Panc1 (cell line): ENCODE measurements around the gene BLTP2. TPM values are rescaled to one million over a fixed set of nuclear protein-coding genes. Genes with fewer than 3 reads are reported as not detected.

ENCODE experiments used
- ATAC-seq: fragments of 200-7000 bp; cut with Tn5 transposase; 2 replicates; pipeline ENCODE4 v1.9.1; 2020; ENCODE audit warnings: mild to moderate bottlenecking, moderate library complexity
- BruUV-seq: library from RNA; stranded (reverse); fragments of 400-500 nt; replicated peaks from 2 replicates; lab custom pipeline; 2021; lab: Mats Ljungman, UMichigan
- CTCF ChIA-PET: fragments of 300-600 bp; sonication (Branson Sonifier 250); formaldehyde crosslinking; loops from one replicate; lab custom pipeline; 2022; ENCODE audit warnings: antibody characterized with exemption; lab: Charles Lee
- POLR2A ChIA-PET: fragments of 300-600 bp; sonication (Branson Sonifier 250); formaldehyde crosslinking; loops from one replicate; lab custom pipeline; 2022; ENCODE audit warnings: antibody characterized with exemption; lab: Charles Lee
- DNase-seq: peaks from one replicate; pipeline ENCODE4 v3.0.0-alpha.2; 2010; ENCODE audit warnings: low read depth, low spot score
- H3K27ac ChIP-seq: 2 replicates; pipeline ENCODE4 v1.5.1; 2011; ENCODE audit warnings: mild to moderate bottlenecking, low read length, inconsistent platforms
- H3K27me3 ChIP-seq: fragments of 200-500 bp; sonication (Bioruptor generic); 2 replicates; pipeline ENCODE4 v1.6.0; 2014; ENCODE audit warnings: low read length, inconsistent platforms; ENCODE audit not compliant: control insufficient read depth, insufficient read depth
- H3K36me3 ChIP-seq: fragments of 200-500 bp; sonication (Bioruptor generic); 2 replicates; pipeline ENCODE4 v1.5.1; 2014; ENCODE audit warnings: inconsistent platforms, mild to moderate bottlenecking, low read length, moderate library complexity; ENCODE audit not compliant: control insufficient read depth, insufficient read depth
- H3K4me1 ChIP-seq: 2 replicates; pipeline ENCODE4 v1.5.1; 2011; ENCODE audit warnings: inconsistent platforms, mild to moderate bottlenecking, low read length, moderate library complexity; ENCODE audit not compliant: control insufficient read depth, insufficient read depth
- H3K4me3 ChIP-seq, 2 experiments: 2 replicates each; pipeline ENCODE4 v1.5.1; 2011 to 2012; ENCODE audit warnings: low read depth in 2 of 2, low read length in 2 of 2, mild to moderate bottlenecking in 2 of 2, inconsistent platforms in 1 of 2, moderate library complexity in 1 of 2
- H3K9me3 ChIP-seq: fragments of 200-500 bp; sonication (Bioruptor generic); 2 replicates; pipeline ENCODE4 v1.5.1; 2014; ENCODE audit warnings: low read depth, mild to moderate bottlenecking, inconsistent platforms, low read length, moderate library complexity; ENCODE audit not compliant: control insufficient read depth, insufficient read depth
- POLR2AphosphoS5 ChIP-seq: IDR thresholded peaks from 2 replicates; pipeline ENCODE4 v1.6.1; 2012; ENCODE audit warnings: mild to moderate bottlenecking, low read depth, low read length, moderate library complexity
- SIN3A ChIP-seq: IDR thresholded peaks from 2 replicates; pipeline ENCODE4 v1.6.1; 2012; ENCODE audit warnings: low read depth, mild to moderate bottlenecking, low read length, moderate library complexity, borderline replicate concordance; ENCODE audit not compliant: insufficient read depth
- TCF7L2 ChIP-seq: IDR thresholded peaks from 2 replicates; pipeline ENCODE4 v1.6.1; 2011; ENCODE audit warnings: mild to moderate bottlenecking, low read depth, low read length, inconsistent platforms
- in situ Hi-C: cut with HindIII; loops from 2 replicates; pipeline ENCODE4 v1.10.0; 2016; ENCODE audit warnings: low sequenced_read_pairs, low pct_unique_long_range_greater_than_20kb
- intact Hi-C: fragments of 100-400 bp; cut with micrococcal nuclease; formaldehyde crosslinking; loops from one replicate; pipeline ENCODE4 v1.10.0; 2022; ENCODE audit not compliant: unreplicated experiment
- total RNA-seq: library from RNA; stranded (reverse); gene quantifications from one replicate; pipeline ENCODE4 v1.2.1, GENCODE V29; 2021; ENCODE audit not compliant: unreplicated experiment
- TF ChIP-seq, protein P1 (sequence below): fragments of 450-650 bp; IDR thresholded peaks from 2 replicates; pipeline ENCODE4 v1.5.1; 2017; ENCODE audit warnings: mild to moderate bottlenecking
- TF ChIP-seq, protein P2 (sequence below), 2 experiments: IDR thresholded peaks; 2 replicates each; pipeline ENCODE4 v1.6.1; 2011 to 2012; ENCODE audit warnings: low read depth in 2 of 2, control low read depth in 1 of 2, low read length in 1 of 2, mild to moderate bottlenecking in 1 of 2, moderate library complexity in 1 of 2; ENCODE audit not compliant: insufficient read depth in 1 of 2

BLTP2 gene
- total RNA-seq, 1 experiment from 2014 or later = 271 TPM

DNA sequence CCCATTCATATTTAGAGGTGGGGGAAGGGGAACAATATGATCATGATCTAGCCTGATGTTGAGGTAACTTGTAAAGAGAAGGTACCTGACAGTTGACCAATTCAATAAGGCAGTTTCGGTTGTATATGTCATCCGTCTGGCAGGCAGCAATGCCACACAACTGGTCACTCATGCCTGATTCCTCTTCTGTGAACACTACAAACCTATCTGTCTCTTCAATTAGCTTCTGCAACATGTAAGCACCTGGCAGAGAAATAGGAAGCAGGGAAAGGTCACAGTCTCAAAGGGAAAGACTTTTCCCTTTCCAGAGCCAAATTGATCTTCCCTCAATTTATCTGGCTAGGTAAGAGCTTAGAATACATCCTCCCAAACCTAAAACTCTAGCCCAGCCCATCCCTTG is 20.8 kb downstream of the BLTP2 start:
- Histone ChIP-seq H3K36me3 (peaks cover 47% of the 10 kb centered on the region), H3K27ac (no peak overlapping the region), H3K4me1 (no peaks in the 10 kb centered on the region), H3K4me3 (no peak overlapping the region), H3K9me3 (no peaks in the 10 kb centered on the region), H3K27me3 (no peaks in the 10 kb centered on the region)
- intact Hi-C loops = no loop called here
- TF ChIP-seq TCF7L2 = no peak
- no TSS peak for BruUV-seq
- ATAC-seq = no peak
- in situ Hi-C loops = no loop called here
- POLR2A ChIA-PET = interaction anchor here (0.6 kb wide), 1 partner anchor 55 kb away, joined by 11 read pairs; no protein-coding TSS in a partner anchor
- no peak for DNase-seq
- CTCF ChIA-PET = no interaction called here

DNA sequence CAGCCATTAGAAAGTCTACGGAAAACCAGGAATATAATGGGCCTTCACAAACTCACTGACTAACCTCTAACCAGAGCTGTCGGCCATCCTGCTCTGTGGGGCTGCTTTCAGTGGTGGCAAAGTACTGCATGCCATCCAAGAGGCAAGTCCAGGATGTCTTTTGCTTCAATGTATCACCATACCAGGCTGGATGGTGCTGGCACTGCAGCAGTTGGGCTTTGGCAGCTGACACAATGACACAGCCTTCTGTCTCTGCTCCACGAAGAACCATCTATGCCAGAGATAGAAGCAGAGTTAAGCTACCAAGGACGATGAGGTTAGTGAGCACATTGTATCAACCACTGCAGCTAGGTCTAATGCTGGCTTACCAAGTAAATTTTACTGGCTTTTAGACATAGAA is 21.3 kb downstream of the BLTP2 start:
- intact Hi-C loops = no loop called here
- ChIA-PET CTCF (interaction anchor here (1.2 kb wide), 1 partner anchor 11 kb away, joined by 3 read pairs; no protein-coding TSS in a partner anchor), POLR2A (interaction anchor here (0.5 to 0.6 kb wide), 2 partner anchors 54 to 59 kb away, joined by 7 to 11 read pairs; no protein-coding TSS in a partner anchor)
- DNase-seq (no peak), ATAC-seq (no peak)
- H3K27ac ChIP-seq = no peak overlapping the region
- no TSS peak for BruUV-seq
- TF ChIP-seq SIN3A = no peak
- TF ChIP-seq, protein P1, sequence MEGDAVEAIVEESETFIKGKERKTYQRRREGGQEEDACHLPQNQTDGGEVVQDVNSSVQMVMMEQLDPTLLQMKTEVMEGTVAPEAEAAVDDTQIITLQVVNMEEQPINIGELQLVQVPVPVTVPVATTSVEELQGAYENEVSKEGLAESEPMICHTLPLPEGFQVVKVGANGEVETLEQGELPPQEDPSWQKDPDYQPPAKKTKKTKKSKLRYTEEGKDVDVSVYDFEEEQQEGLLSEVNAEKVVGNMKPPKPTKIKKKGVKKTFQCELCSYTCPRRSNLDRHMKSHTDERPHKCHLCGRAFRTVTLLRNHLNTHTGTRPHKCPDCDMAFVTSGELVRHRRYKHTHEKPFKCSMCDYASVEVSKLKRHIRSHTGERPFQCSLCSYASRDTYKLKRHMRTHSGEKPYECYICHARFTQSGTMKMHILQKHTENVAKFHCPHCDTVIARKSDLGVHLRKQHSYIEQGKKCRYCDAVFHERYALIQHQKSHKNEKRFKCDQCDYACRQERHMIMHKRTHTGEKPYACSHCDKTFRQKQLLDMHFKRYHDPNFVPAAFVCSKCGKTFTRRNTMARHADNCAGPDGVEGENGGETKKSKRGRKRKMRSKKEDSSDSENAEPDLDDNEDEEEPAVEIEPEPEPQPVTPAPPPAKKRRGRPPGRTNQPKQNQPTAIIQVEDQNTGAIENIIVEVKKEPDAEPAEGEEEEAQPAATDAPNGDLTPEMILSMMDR = no peak
- peaks cover 51% of the 10 kb centered on the region for H3K36me3 ChIP-seq
- no peaks in the 10 kb centered on the region for H3K27me3 ChIP-seq
- in situ Hi-C loops = no loop called here
- no peaks in the 10 kb centered on the region for H3K4me1 ChIP-seq
- H3K4me3 ChIP-seq = no peak overlapping the region
- no peaks in the 10 kb centered on the region for H3K9me3 ChIP-seq

DNA sequence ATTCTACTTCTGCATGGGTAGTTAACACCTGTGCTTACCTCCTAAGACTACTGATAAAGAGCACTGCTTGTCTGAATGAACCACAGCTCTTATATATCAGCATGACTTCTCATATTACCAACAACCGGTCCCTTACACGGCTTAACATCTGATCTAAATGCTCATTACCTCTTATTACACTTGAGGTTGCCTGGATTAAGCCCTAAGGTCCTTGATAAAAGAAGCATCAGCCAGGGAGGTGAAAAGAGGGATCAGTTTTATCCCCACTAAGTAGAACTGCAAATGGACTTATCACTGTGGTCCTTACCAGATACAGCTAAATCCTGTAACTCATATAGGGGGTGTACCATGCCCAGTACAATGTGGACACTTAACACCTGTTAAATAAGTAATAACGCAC is 22.8 kb downstream of the BLTP2 start:
- ChIA-PET POLR2A (interaction anchor here (0.5 kb wide), 1 partner anchor 55 kb away, joined by 7 read pairs; no protein-coding TSS in a partner anchor), CTCF (interaction anchor here (0.7 to 1.2 kb wide), 2 partner anchors 10 to 136 kb away, joined by 3 to 4 read pairs; no protein-coding TSS in a partner anchor)
- Histone ChIP-seq H3K4me3 (no peak overlapping the region), H3K27me3 (no peaks in the 10 kb centered on the region), H3K27ac (no peak overlapping the region), H3K9me3 (no peaks in the 10 kb centered on the region), H3K4me1 (no peaks in the 10 kb centered on the region), H3K36me3 (peaks cover 61% of the 10 kb centered on the region)
- intact Hi-C loops (no loop called here), in situ Hi-C loops (no loop called here)
- ATAC-seq (no peak), DNase-seq (no peak)
- TF ChIP-seq POLR2AphosphoS5 = no peak
- TF ChIP-seq SIN3A = no peak
- BruUV-seq = no TSS peak

DNA sequence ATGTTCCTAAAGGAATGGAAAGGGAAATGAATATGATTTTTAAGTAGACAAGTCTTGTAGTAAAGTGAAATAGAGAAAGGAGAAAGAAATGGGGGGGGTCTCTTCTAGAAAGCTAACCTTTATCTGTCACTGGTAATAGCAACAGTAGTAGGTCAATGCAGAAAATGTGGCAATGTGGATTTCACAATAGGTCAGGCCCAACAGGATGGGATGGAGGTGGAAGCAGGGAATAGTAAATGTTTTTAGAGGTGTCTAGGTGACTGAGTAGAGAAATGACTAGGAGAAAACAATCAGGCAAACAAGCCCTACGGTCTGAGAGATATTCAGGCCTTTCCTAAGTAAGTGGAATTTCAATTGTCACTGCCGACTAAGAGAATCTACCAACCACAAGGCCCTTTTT is 24.9 kb downstream of the BLTP2 start:
- intact Hi-C loops = no loop called here
- no peaks in the 10 kb centered on the region for H3K27me3 ChIP-seq
- BruUV-seq = no TSS peak
- TF ChIP-seq, protein P2, sequence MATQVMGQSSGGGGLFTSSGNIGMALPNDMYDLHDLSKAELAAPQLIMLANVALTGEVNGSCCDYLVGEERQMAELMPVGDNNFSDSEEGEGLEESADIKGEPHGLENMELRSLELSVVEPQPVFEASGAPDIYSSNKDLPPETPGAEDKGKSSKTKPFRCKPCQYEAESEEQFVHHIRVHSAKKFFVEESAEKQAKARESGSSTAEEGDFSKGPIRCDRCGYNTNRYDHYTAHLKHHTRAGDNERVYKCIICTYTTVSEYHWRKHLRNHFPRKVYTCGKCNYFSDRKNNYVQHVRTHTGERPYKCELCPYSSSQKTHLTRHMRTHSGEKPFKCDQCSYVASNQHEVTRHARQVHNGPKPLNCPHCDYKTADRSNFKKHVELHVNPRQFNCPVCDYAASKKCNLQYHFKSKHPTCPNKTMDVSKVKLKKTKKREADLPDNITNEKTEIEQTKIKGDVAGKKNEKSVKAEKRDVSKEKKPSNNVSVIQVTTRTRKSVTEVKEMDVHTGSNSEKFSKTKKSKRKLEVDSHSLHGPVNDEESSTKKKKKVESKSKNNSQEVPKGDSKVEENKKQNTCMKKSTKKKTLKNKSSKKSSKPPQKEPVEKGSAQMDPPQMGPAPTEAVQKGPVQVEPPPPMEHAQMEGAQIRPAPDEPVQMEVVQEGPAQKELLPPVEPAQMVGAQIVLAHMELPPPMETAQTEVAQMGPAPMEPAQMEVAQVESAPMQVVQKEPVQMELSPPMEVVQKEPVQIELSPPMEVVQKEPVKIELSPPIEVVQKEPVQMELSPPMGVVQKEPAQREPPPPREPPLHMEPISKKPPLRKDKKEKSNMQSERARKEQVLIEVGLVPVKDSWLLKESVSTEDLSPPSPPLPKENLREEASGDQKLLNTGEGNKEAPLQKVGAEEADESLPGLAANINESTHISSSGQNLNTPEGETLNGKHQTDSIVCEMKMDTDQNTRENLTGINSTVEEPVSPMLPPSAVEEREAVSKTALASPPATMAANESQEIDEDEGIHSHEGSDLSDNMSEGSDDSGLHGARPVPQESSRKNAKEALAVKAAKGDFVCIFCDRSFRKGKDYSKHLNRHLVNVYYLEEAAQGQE (IDR thresholded peaks at IDR 0.05; ENCODE audit: insufficient read depth in 1 of 2, low read depth in 2 of 2, low read length in 1 of 2) = no peak
- TF ChIP-seq POLR2AphosphoS5 (no peak), TCF7L2 (no peak), SIN3A (no peak)
- TF ChIP-seq, protein P1 = no peak
- H3K36me3 ChIP-seq = peaks cover 75% of the 10 kb centered on the region
- DNase-seq (no peak), ATAC-seq (no peak)
- no peaks in the 10 kb centered on the region for H3K9me3 ChIP-seq
- H3K27ac ChIP-seq = no peak overlapping the region
- ChIA-PET CTCF (no interaction called here), POLR2A (no interaction called here)
- H3K4me3 ChIP-seq = no peak overlapping the region
- H3K4me1 ChIP-seq = no peaks in the 10 kb centered on the region
- in situ Hi-C loops = no loop called here
